T-helper 2 cell treated with Interferon-gamma antibody and Interleukin-4, amounts not matched to agents 5 μg/mL and 100 μg/mL, for 36 hours (primary cell): ENCODE measurements around the gene OTX1.
A peak's percentile ranks its signal among the peaks of the same experiment; 100 is the strongest.

Source experiments
- DNase-seq: peaks from one replicate; pipeline ENCODE4 v3.0.0; 2021; ENCODE audit warnings: low spot score
- H3K27ac Mint-ChIP-seq: one replicate; pipeline ENCODE4 v1.8.0; 2021; ENCODE audit warnings: mild to moderate bottlenecking, mixed read lengths
- H3K27me3 Mint-ChIP-seq: one replicate; pipeline ENCODE4 v1.8.0; 2021; ENCODE audit warnings: low read depth, mixed read lengths
- H3K36me3 Mint-ChIP-seq: one replicate; pipeline ENCODE4 v1.8.0; 2021; ENCODE audit warnings: low read depth, mixed read lengths
- H3K4me1 Mint-ChIP-seq: one replicate; pipeline ENCODE4 v1.8.0; 2021; ENCODE audit warnings: low read depth, mixed read lengths
- H3K4me3 Mint-ChIP-seq: one replicate; pipeline ENCODE4 v1.8.0; 2022; ENCODE audit warnings: mild to moderate bottlenecking, moderate library complexity, mixed read lengths
- H3K9me3 Mint-ChIP-seq: one replicate; pipeline ENCODE4 v1.8.0; 2021; ENCODE audit warnings: mixed read lengths

Gene OTX1

DNA sequence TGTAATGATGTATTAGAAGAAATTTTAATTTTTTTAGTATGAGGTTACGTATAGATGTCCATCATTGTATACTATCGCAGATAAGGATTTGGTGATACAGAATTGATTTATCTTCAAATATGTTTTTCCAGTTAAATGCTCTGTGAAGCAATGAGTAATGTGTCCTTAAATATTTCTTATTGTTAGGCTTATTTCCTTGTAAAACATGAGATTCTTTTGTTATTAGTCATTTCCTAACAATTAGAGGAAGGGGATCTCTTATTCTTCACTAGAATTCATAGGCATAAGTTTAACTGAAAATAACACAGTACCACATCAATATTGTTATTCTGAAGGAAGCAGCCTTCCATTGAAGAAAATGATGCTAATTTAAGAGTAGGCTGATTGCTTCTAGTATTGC lies 15.5 kb upstream of the OTX1 start:
- no peaks in the 10 kb centered on the region for H3K9me3 Mint-ChIP-seq
- no peak for DNase-seq
- H3K36me3 Mint-ChIP-seq, result no peaks in the 10 kb centered on the region
- H3K27ac Mint-ChIP-seq, result no peak overlapping the region
- H3K4me1 Mint-ChIP-seq, result no peaks in the 10 kb centered on the region
- no peaks in the 10 kb centered on the region for H3K27me3 Mint-ChIP-seq
- no peak overlapping the region for H3K4me3 Mint-ChIP-seq

GRCh38 chr2:63035660-63036059 lies 15.0 kb upstream of the OTX1 start:
- Mint-ChIP-seq H3K36me3 (no peaks in the 10 kb centered on the region), H3K27me3 (no peaks in the 10 kb centered on the region), H3K4me3 (no peak overlapping the region), H3K4me1 (no peaks in the 10 kb centered on the region), H3K27ac (no peak overlapping the region), H3K9me3 (no peaks in the 10 kb centered on the region)
- no peak for DNase-seq

DNA sequence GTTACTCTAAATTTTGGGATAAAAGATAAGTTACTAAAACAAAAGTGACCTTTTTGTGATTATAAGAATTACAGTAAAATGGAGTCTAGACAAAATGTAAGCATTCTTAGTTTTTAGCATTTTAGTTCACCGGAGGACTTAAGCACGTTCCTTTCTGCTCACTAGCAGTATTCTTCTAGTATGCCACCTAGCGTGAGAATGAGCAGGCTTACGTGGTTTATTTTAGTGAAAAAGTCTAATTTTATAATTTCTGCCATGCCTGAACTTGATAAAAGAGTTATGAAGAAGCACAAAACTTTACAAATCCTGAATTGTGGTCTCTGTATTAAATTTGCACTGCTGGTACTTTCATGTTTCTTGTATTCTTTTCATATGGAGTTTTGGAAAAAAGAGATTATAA lies 12.6 kb upstream of the OTX1 start:
- no peaks in the 10 kb centered on the region for H3K9me3 Mint-ChIP-seq
- H3K4me1 Mint-ChIP-seq, result no peaks in the 10 kb centered on the region
- no peak for DNase-seq
- no peak overlapping the region for H3K27ac Mint-ChIP-seq
- H3K36me3 Mint-ChIP-seq, result no peaks in the 10 kb centered on the region
- H3K27me3 Mint-ChIP-seq, result no peaks in the 10 kb centered on the region
- no peak overlapping the region for H3K4me3 Mint-ChIP-seq

DNA sequence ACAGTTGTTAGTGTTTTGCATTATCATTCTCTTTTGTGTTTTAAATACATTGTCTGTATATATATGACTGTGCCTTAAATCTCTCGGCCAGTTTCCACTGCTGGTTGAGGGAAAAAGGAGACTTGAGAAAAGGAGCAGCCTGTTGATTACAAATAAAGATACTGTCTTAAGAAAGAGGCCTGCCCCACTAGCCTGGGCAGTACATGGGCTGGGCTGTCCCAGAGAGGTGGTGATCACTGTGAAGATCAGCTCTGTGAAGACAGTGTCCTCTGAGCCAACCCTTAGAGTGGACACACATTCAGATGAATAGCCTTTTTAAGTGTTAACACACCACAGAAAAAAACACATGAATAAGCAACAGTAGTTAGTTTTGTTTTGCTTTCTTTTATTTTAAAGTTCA lies 10.0 kb upstream of the OTX1 start:
- H3K9me3 Mint-ChIP-seq, result no peaks in the 10 kb centered on the region
- no peaks in the 10 kb centered on the region for H3K4me1 Mint-ChIP-seq
- peaks cover 13% of the 10 kb centered on the region for H3K27me3 Mint-ChIP-seq
- H3K4me3 Mint-ChIP-seq, result no peak overlapping the region
- DNase-seq, result no peak
- H3K36me3 Mint-ChIP-seq, result no peaks in the 10 kb centered on the region
- no peak overlapping the region for H3K27ac Mint-ChIP-seq

GRCh38 chr2:63041592-63041991 lies 9.0 kb upstream of the OTX1 start:
- Mint-ChIP-seq H3K9me3 (no peaks in the 10 kb centered on the region), H3K4me3 (no peak overlapping the region), H3K27me3 (peaks cover 23% of the 10 kb centered on the region), H3K27ac (no peak overlapping the region), H3K4me1 (peaks cover under 1% of the 10 kb centered on the region), H3K36me3 (no peaks in the 10 kb centered on the region)
- DNase-seq, result no peak

DNA sequence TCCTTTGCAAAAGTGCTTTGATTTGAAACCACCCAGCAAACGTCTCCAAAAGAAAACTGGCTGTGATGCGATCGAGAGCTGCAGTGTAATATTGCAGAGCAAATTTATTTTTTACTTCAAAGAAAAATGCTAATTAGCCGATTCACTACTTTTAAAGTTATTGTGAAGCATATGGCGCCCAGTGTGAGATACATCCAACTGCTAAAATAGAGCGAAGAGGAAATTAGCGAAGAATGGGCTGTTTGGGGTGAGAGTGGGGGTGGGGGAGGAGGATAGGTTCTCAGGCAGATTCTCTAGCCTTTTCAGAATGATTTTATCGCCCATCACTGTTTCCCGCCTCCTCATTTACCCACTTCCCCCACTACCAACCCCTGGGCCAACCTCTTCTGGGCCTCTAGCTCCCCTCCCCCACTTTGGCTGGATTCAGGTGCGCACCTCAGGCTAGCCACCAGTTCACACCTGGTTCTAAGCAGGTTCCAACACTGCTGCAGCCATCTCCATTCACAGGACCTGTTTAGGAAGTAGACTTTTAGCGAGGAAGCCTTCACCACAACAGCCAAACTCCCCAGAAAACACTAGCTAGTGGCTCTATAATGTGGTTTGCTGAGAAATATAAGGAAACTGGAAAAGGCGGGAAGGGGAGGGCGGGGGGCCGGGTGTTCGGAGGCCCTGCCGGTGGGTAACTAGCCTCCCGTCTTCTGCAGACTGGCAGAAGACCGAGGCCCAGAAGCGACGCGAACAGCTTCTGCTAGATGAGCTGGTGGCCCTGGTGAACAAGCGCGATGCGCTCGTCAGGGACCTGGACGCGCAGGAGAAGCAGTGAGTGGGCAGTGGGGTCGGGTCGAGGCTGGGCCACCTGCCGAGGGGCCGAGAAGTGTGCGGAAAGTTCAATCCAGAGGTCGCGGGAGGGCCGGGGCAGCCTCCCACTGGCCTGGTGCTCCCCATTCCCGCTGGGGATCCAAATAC lies 6.0 kb upstream of the OTX1 start:
- H3K27ac Mint-ChIP-seq, result no peak overlapping the region
- peaks cover 50% of the 10 kb centered on the region for H3K27me3 Mint-ChIP-seq
- no peak for DNase-seq
- no peaks in the 10 kb centered on the region for H3K36me3 Mint-ChIP-seq
- H3K4me1 Mint-ChIP-seq, result peaks cover 9% of the 10 kb centered on the region
- H3K4me3 Mint-ChIP-seq, result no peak overlapping the region
- H3K9me3 Mint-ChIP-seq, result no peaks in the 10 kb centered on the region

GRCh38 chr2:63046552-63046951 lies 4.1 kb upstream of the OTX1 start:
- Mint-ChIP-seq H3K27ac (no peak overlapping the region), H3K4me1 (peaks cover 18% of the 10 kb centered on the region), H3K4me3 (peak overlapping the region; percentile 2), H3K27me3 (peaks cover 62% of the 10 kb centered on the region), H3K36me3 (no peaks in the 10 kb centered on the region), H3K9me3 (no peaks in the 10 kb centered on the region)
- DNase-seq, result no peak

DNA sequence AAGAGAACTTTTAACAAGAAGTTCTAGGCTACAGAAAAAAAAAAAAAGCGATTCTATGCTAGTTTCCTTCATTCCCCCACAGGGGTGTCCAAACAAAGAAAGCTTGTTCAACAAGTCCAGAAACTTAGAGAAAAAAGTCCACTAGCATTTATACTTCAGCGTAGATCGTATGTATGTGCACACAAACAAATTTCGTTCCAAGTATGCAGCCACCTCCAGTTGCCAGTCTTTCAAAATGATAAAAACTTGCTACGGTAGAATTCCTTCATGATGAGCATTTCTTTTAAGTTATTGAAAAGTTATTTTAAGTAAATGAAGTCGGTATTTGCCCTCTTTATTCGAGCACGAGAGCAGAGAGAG lies 3.7 kb upstream of the OTX1 start:
- peak overlapping the region; percentile 15 for H3K4me3 Mint-ChIP-seq
- DNase-seq, result no peak
- peaks cover 62% of the 10 kb centered on the region for H3K27me3 Mint-ChIP-seq
- H3K9me3 Mint-ChIP-seq, result no peaks in the 10 kb centered on the region
- H3K27ac Mint-ChIP-seq, result no peak overlapping the region
- peaks cover 18% of the 10 kb centered on the region for H3K4me1 Mint-ChIP-seq
- H3K36me3 Mint-ChIP-seq, result no peaks in the 10 kb centered on the region

DNA sequence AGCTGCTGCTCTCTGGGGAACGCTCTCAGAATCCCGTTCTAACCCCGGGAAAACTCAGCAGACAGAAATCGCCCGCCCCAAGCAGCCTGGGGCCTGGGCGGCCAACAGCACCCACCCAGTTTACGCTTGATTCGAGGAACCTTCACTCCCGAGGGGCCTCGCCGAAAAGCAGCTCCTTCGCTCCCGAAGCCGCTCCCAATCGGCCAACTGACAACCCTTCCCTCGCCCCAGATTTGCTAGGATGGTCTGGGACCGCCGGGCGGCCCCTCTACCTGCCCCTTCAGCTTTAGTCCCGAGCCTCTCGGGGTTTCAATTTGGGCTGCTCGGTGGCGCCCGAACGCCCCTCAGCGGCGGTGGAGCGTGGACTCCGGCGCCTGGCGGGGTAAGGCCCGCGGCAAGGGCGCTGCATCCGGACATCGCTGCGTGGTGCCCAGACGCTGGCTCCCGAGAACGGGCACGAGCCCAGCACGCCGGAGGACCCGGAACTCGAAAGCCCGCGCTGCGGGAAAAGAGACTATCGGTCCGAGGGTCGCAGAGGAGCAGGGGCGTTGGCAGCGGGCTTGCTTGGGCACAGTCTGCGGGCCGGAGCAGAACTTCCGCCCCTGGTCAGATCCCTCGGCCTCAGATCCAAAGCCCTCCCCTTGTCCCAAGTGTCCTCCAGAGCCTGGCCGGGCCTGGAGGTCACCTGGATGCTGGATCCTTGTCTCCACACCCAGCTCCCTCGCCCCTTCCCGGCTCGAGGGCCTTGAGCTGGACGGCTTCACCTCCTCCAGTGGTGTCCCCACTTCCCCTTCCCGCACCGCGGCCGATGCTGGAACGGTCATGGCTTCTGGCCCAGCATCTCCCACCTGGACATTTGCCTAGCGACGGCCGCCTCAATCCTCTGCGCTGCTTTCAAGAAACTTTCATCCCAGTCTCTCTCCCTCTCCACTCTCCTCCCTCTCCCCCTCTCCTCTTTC lies 3.0 kb upstream of the OTX1 start:
- H3K36me3 Mint-ChIP-seq, result no peaks in the 10 kb centered on the region
- DNase-seq, result no peak
- peaks cover 69% of the 10 kb centered on the region for H3K27me3 Mint-ChIP-seq
- no peak overlapping the region for H3K27ac Mint-ChIP-seq
- no peaks in the 10 kb centered on the region for H3K9me3 Mint-ChIP-seq
- peaks cover 18% of the 10 kb centered on the region for H3K4me1 Mint-ChIP-seq
- peak overlapping the region; percentile 51 for H3K4me3 Mint-ChIP-seq

- Mint-ChIP-seq H3K4me1 (peaks cover 19% of the 10 kb centered on the region), H3K9me3 (no peaks in the 10 kb centered on the region), H3K4me3 (peak overlapping the region; percentile 51), H3K27me3 (peaks cover 76% of the 10 kb centered on the region), H3K36me3 (no peaks in the 10 kb centered on the region), H3K27ac (no peak overlapping the region)
- DNase-seq, result no peak
Observed at GRCh38 chr2:63048367-63049171, 2.1 kb upstream of the OTX1 start.

GRCh38 chr2:63049211-63049969 lies 1.2 kb upstream of the OTX1 start:
- Mint-ChIP-seq H3K27ac (peak overlapping the region; percentile 47), H3K4me3 (peak overlapping the region; percentile 84), H3K4me1 (peaks cover 23% of the 10 kb centered on the region), H3K27me3 (peaks cover 81% of the 10 kb centered on the region), H3K36me3 (no peaks in the 10 kb centered on the region), H3K9me3 (no peaks in the 10 kb centered on the region)
- DNase-seq, result no peak

DNA sequence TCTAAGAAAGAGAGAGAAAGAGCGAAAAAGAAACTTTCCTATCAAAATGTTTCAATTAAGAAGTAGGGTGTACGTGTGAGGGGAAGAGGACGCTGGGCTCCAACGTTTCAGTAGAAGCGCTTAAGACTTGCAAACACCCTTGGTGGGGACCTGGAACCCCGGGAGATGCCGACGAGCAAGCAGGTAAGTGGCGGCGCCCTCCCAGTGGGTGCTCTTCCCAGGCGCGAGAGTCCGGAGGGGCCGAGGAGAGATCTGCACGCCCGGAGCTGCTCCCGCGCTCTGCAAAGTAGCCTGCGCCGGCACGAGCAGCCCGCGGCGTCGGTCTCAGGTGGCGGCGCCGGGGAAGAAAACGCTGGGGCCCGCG lies 678 bp upstream of the OTX1 start:
- Mint-ChIP-seq H3K27me3 (peaks cover 84% of the 10 kb centered on the region), H3K4me3 (peak overlapping the region; percentile 84), H3K9me3 (no peaks in the 10 kb centered on the region), H3K36me3 (no peaks in the 10 kb centered on the region), H3K4me1 (peaks cover 28% of the 10 kb centered on the region), H3K27ac (peak overlapping the region; percentile 47)
- no peak for DNase-seq
